ENCODE measurements around the gene WDFY2.
"Not testable (repeated sequence)": the region's sequence is repeated elsewhere in the genome, so short reads cannot be mapped to it uniquely, and the experiment has no call there.

The WDFY2 gene

GRCh38 chr13:51668580-51669195 lies 84.4 kb downstream of the WDFY2 start:
- no peak for DNase-seq

GRCh38 chr13:51673165-51673564 lies 88.9 kb downstream of the WDFY2 start:
- no peak for DNase-seq

- DNase-seq, result peak; percentile 97
These were observed 90.0 kb downstream of the WDFY2 start for GRCh38 chr13:51674276-51674675.

GRCh38 chr13:51675385-51675784 lies 91.1 kb downstream of the WDFY2 start:
- DNase-seq, result no peak

GRCh38 chr13:51675877-51676276 lies 91.6 kb downstream of the WDFY2 start:
- no peak for DNase-seq

- no peak for DNase-seq
These were observed 92.5 kb downstream of the WDFY2 start for GRCh38 chr13:51676739-51677138.

GRCh38 chr13:51678420-51678819 lies 94.2 kb downstream of the WDFY2 start:
- DNase-seq, result no peak

GRCh38 chr13:51679616-51680015 lies 95.4 kb downstream of the WDFY2 start:
- DNase-seq, result no peak

GRCh38 chr13:51681037-51681678 lies 96.9 kb downstream of the WDFY2 start:
- DNase-seq, result no peak

- DNase-seq, result no peak
These were observed 98.4 kb downstream of the WDFY2 start for GRCh38 chr13:51682686-51683085.

- no peak for DNase-seq
These were observed 99.3 kb downstream of the WDFY2 start for GRCh38 chr13:51683597-51683996.

GRCh38 chr13:51684076-51684475 lies 99.8 kb downstream of the WDFY2 start:
- no peak for DNase-seq

GRCh38 chr13:51687947-51688714 lies 103.9 kb downstream of the WDFY2 start:
- peak; percentile 56 for DNase-seq

GRCh38 chr13:51688937-51689662 lies 104.8 kb downstream of the WDFY2 start:
- peak; percentile 61 for DNase-seq

- DNase-seq, result peak; percentile 98
These were observed 105.4 kb downstream of the WDFY2 start for GRCh38 chr13:51689663-51689996.

- not testable (repeated sequence) for DNase-seq
These were observed 111.4 kb downstream of the WDFY2 start for GRCh38 chr13:51695677-51696076.

GRCh38 chr13:51697181-51697580 lies 112.9 kb downstream of the WDFY2 start:
- no peak for DNase-seq

GRCh38 chr13:51697855-51698254 lies 113.6 kb downstream of the WDFY2 start:
- DNase-seq, result no peak

GRCh38 chr13:51698352-51698751 lies 114.1 kb downstream of the WDFY2 start:
- no peak for DNase-seq

- DNase-seq, result no peak
These were observed 120.4 kb downstream of the WDFY2 start for GRCh38 chr13:51704399-51705313.

GRCh38 chr13:51707461-51707860 lies 123.2 kb downstream of the WDFY2 start:
- DNase-seq, result no peak

GRCh38 chr13:51713807-51714206 lies 129.5 kb downstream of the WDFY2 start:
- no peak for DNase-seq

Measured in NCI-H526 treated with DMSO at 0.1 percent for 48 hours (cell line).